ENCODE results near the gene RAI1.

RAI1 gene

DNA sequence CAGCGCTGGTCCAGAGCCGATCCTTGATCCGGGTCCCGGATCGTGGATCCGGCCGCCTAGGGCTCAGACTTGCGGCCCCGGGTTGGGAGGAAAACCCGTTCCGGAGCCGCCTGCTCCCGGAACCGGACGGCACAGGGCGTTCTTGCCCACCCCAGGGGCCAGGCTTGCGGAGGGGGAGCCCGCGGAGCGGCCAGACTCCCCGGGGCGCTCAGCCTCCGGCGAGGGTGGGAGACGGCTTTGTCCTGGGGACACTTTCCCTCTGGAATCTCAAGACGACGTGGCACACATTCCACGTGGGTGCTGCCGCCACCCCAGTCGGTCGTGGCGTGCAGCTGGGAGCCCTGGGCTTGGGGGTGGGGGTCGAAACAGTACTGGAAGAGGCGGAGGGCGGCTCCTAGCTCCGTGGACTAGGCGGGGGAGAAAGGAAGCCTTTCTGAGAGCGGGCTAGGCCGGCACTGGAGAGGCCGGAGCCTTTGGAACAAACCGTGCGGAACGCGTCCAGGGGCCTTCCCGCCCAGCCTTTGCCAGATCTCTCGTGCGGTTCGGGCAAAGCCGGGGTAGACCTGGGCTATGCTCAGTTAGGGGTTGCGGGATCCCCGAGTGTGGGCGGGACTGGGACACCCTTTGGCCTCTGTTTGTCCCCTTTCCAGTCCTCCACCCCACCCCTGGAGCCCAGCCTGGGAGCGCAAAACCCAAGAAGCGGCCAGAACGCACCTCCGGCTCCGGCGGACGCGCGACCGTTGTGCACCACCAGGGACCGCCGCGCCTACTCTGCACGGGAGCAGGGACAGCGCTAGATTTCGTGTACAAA, 129.0 kb downstream of the RAI1 start:
- peak; percentile 84 for DNase-seq
- peaks cover 9% of the 10 kb centered on the region for H3K79me1 ChIP-seq (replicated peaks; ENCODE audit: low read length, poor library complexity, severe bottlenecking)
- H3K14ac ChIP-seq (ENCODE audit: low read length in 2 of 2): peak overlapping the region in 1 of 2 experiments; percentile 89
- H3K27ac ChIP-seq (ENCODE audit: low read length, poor library complexity, severe bottlenecking): peak overlapping the region; percentile 57
- no peak overlapping the region for H3K23ac ChIP-seq (ENCODE audit: low read length in 2 of 2)
- H3K27me3 ChIP-seq (ENCODE audit: control insufficient read depth in 1 of 2, insufficient read depth in 1 of 2, low read length in 2 of 2): no peaks in the 10 kb centered on the region
- H3K9me3 ChIP-seq (ENCODE audit: control insufficient read depth, low read length): no peaks in the 10 kb centered on the region
- peak overlapping the region; percentile 32 to 37 for H3K4me3 ChIP-seq (ENCODE audit: insufficient read depth in 1 of 2, low read depth in 1 of 2, low read length in 2 of 2)
- peaks cover 56 to 75% of the 10 kb centered on the region in 2 experiments for H3K36me3 ChIP-seq (ENCODE audit: control insufficient read depth in 1 of 2, insufficient read depth in 2 of 2, low read depth in 1 of 2, low read length in 2 of 2)
- 12% methylated on average over 65 of the region's 68 CpGs for WGBS
- H2AFZ ChIP-seq (ENCODE audit: low read depth, low read length): no peak overlapping the region
- peak overlapping the region; percentile 89 for H4K91ac ChIP-seq (ENCODE audit: low read length)
- peak overlapping the region in 1 of 2 experiments; percentile 67 for H2BK12ac ChIP-seq (ENCODE audit: low read length in 2 of 2)
- peak overlapping the region; percentile 75 for H4K8ac ChIP-seq (ENCODE audit: low read length)
- H3K4me2 ChIP-seq (ENCODE audit: low read length, poor library complexity, severe bottlenecking): peak overlapping the region; percentile 81
- peaks cover 50% of the 10 kb centered on the region for H3K4me1 ChIP-seq (ENCODE audit: control insufficient read depth, insufficient read depth, low read depth, low read length)
- H3K4ac ChIP-seq (ENCODE audit: low read depth in 1 of 2, low read length in 2 of 2): peak overlapping the region; percentile 60 to 75
- H3K18ac ChIP-seq (ENCODE audit: low read depth in 1 of 2, low read length in 2 of 2): peak overlapping the region; percentile 80 to 92
- peak overlapping the region; percentile 26 for H2BK15ac ChIP-seq (ENCODE audit: low read depth, poor library complexity, severe bottlenecking)
- peak overlapping the region; percentile 69 for H2BK5ac ChIP-seq (ENCODE audit: low read depth, low read length, poor library complexity, severe bottlenecking)
- peak overlapping the region; percentile 17 for H2AK5ac ChIP-seq (ENCODE audit: low read length, severe bottlenecking)
- H2BK120ac ChIP-seq (ENCODE audit: low read depth, low read length): peak overlapping the region; percentile 85
- peak overlapping the region; percentile 80 for H3K9ac ChIP-seq (ENCODE audit: low read length)

DNA sequence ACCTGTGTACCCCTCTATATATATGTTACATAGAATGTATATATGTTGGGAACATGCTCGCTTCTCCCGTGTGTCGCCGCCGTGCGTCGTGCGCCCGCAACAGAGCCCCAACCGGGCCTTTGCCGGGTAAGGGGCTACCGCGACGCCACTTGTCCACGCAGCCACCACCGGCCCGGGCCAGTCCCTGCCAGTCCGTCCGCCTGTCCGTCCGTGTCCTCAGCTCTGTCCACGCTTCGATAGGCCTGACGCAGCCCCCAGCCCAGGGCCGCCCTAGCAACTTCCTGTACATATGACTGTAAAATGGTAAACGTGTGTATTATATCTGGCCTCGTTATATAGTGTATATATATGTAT, 129.6 kb downstream of the RAI1 start:
- no peak overlapping the region for H2AFZ ChIP-seq (ENCODE audit: low read depth, low read length)
- peaks cover 45% of the 10 kb centered on the region for H3K4me1 ChIP-seq (ENCODE audit: control insufficient read depth, insufficient read depth, low read depth, low read length)
- no peak overlapping the region for H4K91ac ChIP-seq (ENCODE audit: low read length)
- peak overlapping the region in 1 of 2 experiments; percentile 49 for H2BK12ac ChIP-seq (ENCODE audit: low read length in 2 of 2)
- no peak overlapping the region for H3K27ac ChIP-seq (ENCODE audit: low read length, poor library complexity, severe bottlenecking)
- H3K9ac ChIP-seq (ENCODE audit: low read length): no peak overlapping the region
- peak overlapping the region; percentile 38 for H4K8ac ChIP-seq (ENCODE audit: low read length)
- no peak overlapping the region for H2BK5ac ChIP-seq (ENCODE audit: low read depth, low read length, poor library complexity, severe bottlenecking)
- H3K14ac ChIP-seq (ENCODE audit: low read length in 2 of 2): peak overlapping the region in 1 of 2 experiments; percentile 64
- peak overlapping the region; percentile 80 to 92 for H3K18ac ChIP-seq (ENCODE audit: low read depth in 1 of 2, low read length in 2 of 2)
- H3K27me3 ChIP-seq (ENCODE audit: control insufficient read depth in 1 of 2, insufficient read depth in 1 of 2, low read length in 2 of 2): no peaks in the 10 kb centered on the region
- 59% methylated on average over 21 of the region's 27 CpGs for WGBS
- peak overlapping the region; percentile 31 for H2BK15ac ChIP-seq (ENCODE audit: low read depth, poor library complexity, severe bottlenecking)
- H3K9me3 ChIP-seq (ENCODE audit: control insufficient read depth, low read length): no peaks in the 10 kb centered on the region
- peak overlapping the region; percentile 81 for H3K4me2 ChIP-seq (ENCODE audit: low read length, poor library complexity, severe bottlenecking)
- H3K79me1 ChIP-seq (replicated peaks; ENCODE audit: low read length, poor library complexity, severe bottlenecking): peaks cover 9% of the 10 kb centered on the region
- no peak overlapping the region for H2BK120ac ChIP-seq (ENCODE audit: low read depth, low read length)
- H3K23ac ChIP-seq (ENCODE audit: low read length in 2 of 2): no peak overlapping the region
- peaks cover 56 to 75% of the 10 kb centered on the region in 2 experiments for H3K36me3 ChIP-seq (ENCODE audit: control insufficient read depth in 1 of 2, insufficient read depth in 2 of 2, low read depth in 1 of 2, low read length in 2 of 2)
- no peak overlapping the region for H3K4me3 ChIP-seq (ENCODE audit: insufficient read depth in 1 of 2, low read depth in 1 of 2, low read length in 2 of 2)
- no peak for DNase-seq
- peak overlapping the region; percentile 17 for H2AK5ac ChIP-seq (ENCODE audit: low read length, severe bottlenecking)
- H3K4ac ChIP-seq (ENCODE audit: low read depth in 1 of 2, low read length in 2 of 2): peak overlapping the region in 1 of 2 experiments; percentile 35

DNA sequence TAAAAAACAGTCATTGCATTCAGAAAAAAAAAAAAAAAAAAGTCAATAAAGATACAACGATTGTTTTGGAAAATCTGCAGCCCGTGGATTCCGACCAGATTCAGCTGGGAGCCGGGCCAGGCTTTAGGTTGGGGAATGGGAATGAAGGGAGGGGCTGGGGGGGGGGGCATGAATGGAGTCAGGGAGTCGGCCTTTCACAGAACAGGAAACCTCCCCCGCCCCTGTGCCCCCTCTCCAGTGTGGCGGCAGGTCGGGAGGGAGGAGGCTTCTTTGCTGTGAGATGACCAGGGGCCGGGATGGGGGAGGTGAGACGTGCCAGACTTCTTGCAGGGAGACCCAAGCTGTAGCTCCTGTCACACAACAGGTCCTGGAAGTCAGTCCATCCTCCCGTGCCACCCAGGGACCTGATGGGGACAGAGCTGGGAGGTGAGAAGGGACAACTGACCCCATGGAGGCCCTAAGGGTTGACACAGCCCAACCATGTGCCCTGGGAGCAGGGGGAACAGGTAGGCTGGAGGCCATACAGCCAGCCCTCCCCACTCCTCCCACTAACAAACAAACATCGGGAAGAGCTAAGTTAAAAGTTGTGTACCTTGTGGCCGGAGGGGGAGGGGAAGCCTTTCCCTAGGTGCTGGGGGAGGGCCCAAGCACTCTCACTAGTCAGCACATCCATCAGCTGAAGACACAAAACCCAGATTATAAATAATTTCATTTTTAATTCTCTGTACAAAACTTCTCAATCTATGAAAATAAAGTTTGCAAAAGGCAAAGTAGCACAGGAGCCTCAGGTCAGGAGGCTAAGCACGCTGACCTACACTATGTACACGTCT, 130.3 kb downstream of the RAI1 start:
- peak overlapping the region; percentile 4 to 82 for H3K18ac ChIP-seq (ENCODE audit: low read depth in 1 of 2, low read length in 2 of 2)
- H3K9ac ChIP-seq (ENCODE audit: low read length): no peak overlapping the region
- no peak overlapping the region for H4K91ac ChIP-seq (ENCODE audit: low read length)
- H3K4me1 ChIP-seq (ENCODE audit: control insufficient read depth, insufficient read depth, low read depth, low read length): peaks cover 43% of the 10 kb centered on the region
- H3K14ac ChIP-seq (ENCODE audit: low read length in 2 of 2): no peak overlapping the region
- H2AFZ ChIP-seq (ENCODE audit: low read depth, low read length): no peak overlapping the region
- H3K27me3 ChIP-seq (ENCODE audit: control insufficient read depth in 1 of 2, insufficient read depth in 1 of 2, low read length in 2 of 2): no peaks in the 10 kb centered on the region
- H3K23ac ChIP-seq (ENCODE audit: low read length in 2 of 2): no peak overlapping the region
- no peaks in the 10 kb centered on the region for H3K9me3 ChIP-seq (ENCODE audit: control insufficient read depth, low read length)
- DNase-seq: peak; percentile 61
- H2BK5ac ChIP-seq (ENCODE audit: low read depth, low read length, poor library complexity, severe bottlenecking): no peak overlapping the region
- no peak overlapping the region for H3K4ac ChIP-seq (ENCODE audit: low read depth in 1 of 2, low read length in 2 of 2)
- no peak overlapping the region for H2BK15ac ChIP-seq (ENCODE audit: low read depth, poor library complexity, severe bottlenecking)
- peaks cover 55 to 76% of the 10 kb centered on the region in 2 experiments for H3K36me3 ChIP-seq (ENCODE audit: control insufficient read depth in 1 of 2, insufficient read depth in 2 of 2, low read depth in 1 of 2, low read length in 2 of 2)
- peak overlapping the region; percentile 9 for H2AK5ac ChIP-seq (ENCODE audit: low read length, severe bottlenecking)
- H3K4me2 ChIP-seq (ENCODE audit: low read length, poor library complexity, severe bottlenecking): no peak overlapping the region
- H3K4me3 ChIP-seq (ENCODE audit: insufficient read depth in 1 of 2, low read depth in 1 of 2, low read length in 2 of 2): no peak overlapping the region
- peak overlapping the region in 1 of 2 experiments; percentile 66 for H2BK12ac ChIP-seq (ENCODE audit: low read length in 2 of 2)
- 49% methylated on average over 9 of the region's 15 CpGs for WGBS
- H3K79me1 ChIP-seq (replicated peaks; ENCODE audit: low read length, poor library complexity, severe bottlenecking): peaks cover 8% of the 10 kb centered on the region
- H4K8ac ChIP-seq (ENCODE audit: low read length): peak overlapping the region; percentile 8
- no peak overlapping the region for H2BK120ac ChIP-seq (ENCODE audit: low read depth, low read length)
- no peak overlapping the region for H3K27ac ChIP-seq (ENCODE audit: low read length, poor library complexity, severe bottlenecking)
